Calu3 (cell line): Measurements from ENCODE around the gene MED31. TPM values are rescaled to one million over a fixed set of nuclear protein-coding genes. Genes with fewer than 3 reads are reported as not detected.
A peak's percentile ranks its signal among the peaks of the same experiment; 100 is the strongest.

Experiments used
- BruUV-seq: library from RNA; stranded (reverse); fragments of 400-500 nt; replicated peaks from 2 replicates; lab custom pipeline; 2021; lab: Mats Ljungman, UMichigan
- CTCF ChIA-PET: fragments of 300-600 bp; sonication (Branson Sonifier 250); formaldehyde crosslinking; loops from one replicate; lab custom pipeline; 2022; ENCODE audit warnings: antibody characterized with exemption; lab: Charles Lee
- DNase-seq: peaks from one replicate; pipeline ENCODE4 v3.0.0; 2022
- H3K27ac Mint-ChIP-seq: one replicate; pipeline ENCODE4 v1.8.0; 2022; ENCODE audit warnings: mixed read lengths; ENCODE audit not compliant: unreplicated experiment
- H3K27me3 Mint-ChIP-seq: one replicate; pipeline ENCODE4 v1.8.0; 2022; ENCODE audit warnings: mixed read lengths; ENCODE audit not compliant: unreplicated experiment
- H3K36me3 Mint-ChIP-seq: one replicate; pipeline ENCODE4 v1.8.0; 2022; ENCODE audit warnings: mild to moderate bottlenecking, moderate library complexity, mixed read lengths; ENCODE audit not compliant: insufficient read depth, unreplicated experiment
- H3K4me1 Mint-ChIP-seq: one replicate; pipeline ENCODE4 v1.8.0; 2022; ENCODE audit warnings: mild to moderate bottlenecking, low read depth, mixed read lengths; ENCODE audit not compliant: unreplicated experiment
- H3K4me3 Mint-ChIP-seq: one replicate; pipeline ENCODE4 v1.8.0; 2022; ENCODE audit warnings: mild to moderate bottlenecking, low read depth, moderate library complexity, mixed read lengths; ENCODE audit not compliant: unreplicated experiment
- H3K9me3 Mint-ChIP-seq: one replicate; pipeline ENCODE4 v1.8.0; 2022; ENCODE audit warnings: low read depth, mixed read lengths; ENCODE audit not compliant: unreplicated experiment
- CTCF ChIP-seq: fragments of 200-600 bp; IDR thresholded peaks from one replicate; pipeline ENCODE4 v1.8.0; 2022; ENCODE audit warnings: antibody characterized with exemption; ENCODE audit not compliant: unreplicated experiment
- intact Hi-C: fragments of 100-400 bp; cut with micrococcal nuclease; formaldehyde crosslinking; loops from one replicate; pipeline ENCODE4 v1.10.0; 2022; ENCODE audit not compliant: unreplicated experiment
- total RNA-seq: library from RNA; stranded (reverse); gene quantifications from 2 replicates; pipeline ENCODE4 v1.2.3, GENCODE V29; 2022

MED31 gene
- total RNA-seq, 1 experiment from 2014 or later = 19.9 TPM

DNA sequence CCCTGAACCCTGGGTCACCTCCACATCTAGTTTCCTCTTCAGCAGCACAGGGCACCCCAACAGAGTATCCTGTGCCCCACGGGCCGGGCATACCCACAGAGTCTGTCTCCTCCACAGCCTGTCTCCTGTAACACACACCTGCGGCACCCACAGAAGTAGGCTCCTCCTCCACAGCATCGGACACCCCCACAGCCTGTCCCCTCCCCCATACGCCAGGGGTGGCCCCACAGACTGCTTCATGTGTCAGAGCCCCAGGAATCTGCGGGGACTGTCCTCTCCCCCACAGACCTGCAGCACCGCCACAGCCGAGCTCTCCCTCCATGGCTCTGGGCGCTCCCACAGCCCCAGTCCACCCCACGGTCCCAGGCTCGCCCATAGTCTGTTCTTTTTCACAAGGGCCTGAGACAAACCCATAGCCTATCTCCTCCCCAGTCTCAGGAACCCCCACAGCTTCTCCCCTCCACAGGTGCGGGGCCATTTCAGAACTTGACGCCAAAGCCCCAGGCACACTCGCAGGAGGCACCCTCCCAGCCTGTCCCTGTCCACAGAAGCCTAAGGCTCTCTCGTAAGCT lies 12.3 kb downstream of the MED31 start:
- BruUV-seq = no TSS peak
- CTCF ChIA-PET = interaction anchor here (0.6 kb wide), 1 partner anchor 74 kb away, joined by 5 read pairs; no protein-coding TSS in a partner anchor
- peak overlapping the region; percentile 94 for H3K4me3 Mint-ChIP-seq
- TF ChIP-seq CTCF = no peak
- intact Hi-C loops = no loop called here
- H3K4me1 Mint-ChIP-seq = peaks cover 23% of the 10 kb centered on the region
- peaks cover 54% of the 10 kb centered on the region for H3K36me3 Mint-ChIP-seq
- H3K27me3 Mint-ChIP-seq = no peaks in the 10 kb centered on the region
- DNase-seq = no peak
- H3K27ac Mint-ChIP-seq = peak overlapping the region; percentile 94
- no peaks in the 10 kb centered on the region for H3K9me3 Mint-ChIP-seq

GRCh38 chr17:6638046-6638908 lies 13.1 kb downstream of the MED31 start:
- Mint-ChIP-seq H3K27me3 (no peaks in the 10 kb centered on the region), H3K36me3 (peaks cover 52% of the 10 kb centered on the region), H3K9me3 (no peaks in the 10 kb centered on the region), H3K4me1 (peaks cover 15% of the 10 kb centered on the region), H3K4me3 (peak overlapping the region; percentile 94), H3K27ac (peak overlapping the region; percentile 63)
- CTCF ChIA-PET = interaction anchor here (0.6 kb wide), 1 partner anchor 13 kb away, joined by 3 read pairs; the partner anchor contains the start of gene MED31
- intact Hi-C loops = no loop called here
- no peak for DNase-seq
- no peak for TF ChIP-seq CTCF
- no TSS peak for BruUV-seq

GRCh38 chr17:6637458-6637840 lies 14.0 kb downstream of the MED31 start:
- H3K27ac Mint-ChIP-seq = peak overlapping the region; percentile 27
- no peaks in the 10 kb centered on the region for H3K9me3 Mint-ChIP-seq
- peaks cover 50% of the 10 kb centered on the region for H3K36me3 Mint-ChIP-seq
- no peak overlapping the region for H3K4me3 Mint-ChIP-seq
- H3K4me1 Mint-ChIP-seq = peaks cover 14% of the 10 kb centered on the region
- CTCF ChIA-PET = no interaction called here
- intact Hi-C loops = no loop called here
- DNase-seq = no peak
- no peak for TF ChIP-seq CTCF
- no peaks in the 10 kb centered on the region for H3K27me3 Mint-ChIP-seq
- no TSS peak for BruUV-seq

DNA sequence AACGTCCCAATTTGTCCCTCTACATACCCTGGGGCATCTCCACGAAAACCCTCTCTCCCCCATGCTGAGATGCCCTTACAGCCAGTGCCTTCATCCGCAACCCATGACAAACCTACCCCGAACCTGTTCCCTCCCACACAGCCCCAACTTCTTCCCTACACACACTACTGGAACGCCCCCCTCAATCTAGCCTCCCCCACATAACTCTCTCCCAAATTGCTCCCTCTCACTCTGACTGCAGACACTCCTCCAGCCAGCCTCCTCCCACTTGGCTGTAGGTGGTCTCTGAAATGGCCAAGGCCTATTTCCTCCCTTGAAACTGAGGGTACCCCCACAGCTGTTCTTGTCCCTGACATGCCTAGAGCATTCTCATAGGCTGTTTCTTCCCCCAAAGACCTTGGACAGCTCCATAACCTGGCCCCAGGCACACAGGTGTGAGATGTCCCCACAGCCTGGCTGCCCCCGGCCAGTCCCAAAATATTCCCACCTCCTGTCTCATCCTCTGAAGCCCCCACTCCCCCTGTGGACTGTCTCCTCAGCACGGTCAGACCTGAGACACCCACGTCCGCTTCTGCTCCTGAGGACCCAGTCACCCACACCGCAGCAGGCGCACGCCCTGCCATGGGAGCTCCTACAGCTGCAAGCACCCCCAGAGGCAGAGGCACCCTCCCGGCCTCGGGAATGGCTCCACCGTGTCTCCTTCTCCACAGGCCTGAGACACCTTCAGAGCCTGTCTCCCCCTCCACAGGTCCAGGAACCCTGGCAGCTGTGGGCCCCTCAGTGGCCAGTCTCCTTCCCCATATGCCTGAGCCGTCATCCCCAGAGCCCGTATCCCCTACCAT lies 14.6 kb downstream of the MED31 start:
- no TSS peak for BruUV-seq
- Mint-ChIP-seq H3K4me3 (no peak overlapping the region), H3K27ac (peak overlapping the region; percentile 27), H3K9me3 (no peaks in the 10 kb centered on the region), H3K36me3 (peaks cover 52% of the 10 kb centered on the region), H3K4me1 (peaks cover 14% of the 10 kb centered on the region), H3K27me3 (no peaks in the 10 kb centered on the region)
- no peak for DNase-seq
- intact Hi-C loops = no loop called here
- CTCF ChIA-PET = no interaction called here
- TF ChIP-seq CTCF = no peak
